Endothelial cell of umbilical vein (primary cell): ENCODE measurements around the gene RNF6. TPM values are rescaled to one million over a fixed set of nuclear protein-coding genes. Genes with fewer than 3 reads are reported as not detected.

Source experiments
- BruUV-seq: library from RNA; stranded (reverse); fragments of 400-500 nt; replicated peaks from 2 replicates; lab custom pipeline; 2021; lab: Mats Ljungman, UMichigan
- CTCF ChIA-PET: fragments of 300-600, 350-600 bp; sonication (Branson Sonifier 250); formaldehyde crosslinking; loops from one replicate; lab custom pipeline; 2021; ENCODE audit warnings: antibody characterized with exemption, inconsistent platforms; lab: Charles Lee
- POLR2A ChIA-PET: fragments of 300-600, 350-600 bp; sonication (Branson Sonifier 250); formaldehyde crosslinking; loops from one replicate; lab custom pipeline; 2021; ENCODE audit warnings: antibody characterized with exemption, inconsistent platforms; lab: Charles Lee
- DNase-seq: peaks from one replicate; pipeline ENCODE4 v3.0.0-alpha.2; 2011; ENCODE audit warnings: low read depth, low spot score
- FAIRE-seq: peaks from 2 replicates; lab custom pipeline; 2011; peaks lifted over from hg19 to GRCh38; lab: Jason Lieb, UNC
- H2AFZ ChIP-seq: 2 replicates; pipeline ENCODE4 v1.6.0; 2012; ENCODE audit warnings: low read depth, low read length, control low read depth, inconsistent platforms
- H3K27ac ChIP-seq: 2 replicates; pipeline ENCODE4 v1.5.1; 2011; ENCODE audit warnings: low read depth, mild to moderate bottlenecking, control low read depth, low read length, moderate library complexity; ENCODE audit not compliant: insufficient read depth
- H3K27me3 ChIP-seq, 2 experiments: 2 replicates each; pipeline versions ENCODE4 v1.6.0 to v1.6.1; 2011; ENCODE audit warnings: low read length in 2 of 2, mixed read lengths in 1 of 2; ENCODE audit not compliant: control insufficient read depth in 2 of 2, insufficient read depth in 2 of 2
- H3K36me3 ChIP-seq, 2 experiments: 2 replicates in 1 of 2; 3 replicates in 1 of 2; pipeline ENCODE4 v1.5.1; 2011; ENCODE audit warnings: low read length in 2 of 2, mild to moderate bottlenecking in 1 of 2, moderate library complexity in 1 of 2; ENCODE audit not compliant: control insufficient read depth in 2 of 2, insufficient read depth in 2 of 2; ENCODE audit errors: extremely low read depth in 1 of 2
- H3K4me1 ChIP-seq: 3 replicates; pipeline ENCODE4 v1.5.1; 2011; ENCODE audit warnings: mild to moderate bottlenecking, low read length; ENCODE audit not compliant: control insufficient read depth, insufficient read depth; ENCODE audit errors: extremely low read depth
- H3K4me2 ChIP-seq: 2 replicates; pipeline ENCODE4 v1.6.1; 2011; ENCODE audit warnings: low read length, control low read depth, mixed read lengths; ENCODE audit not compliant: insufficient read depth
- H3K4me3 ChIP-seq, 3 experiments: fragments of 200-600 bp in 1 of 3; sonication (generic), shearing (Covaris generic) in 1 of 3; replicated peaks in 1 of 3; 2 replicates each; pipeline ENCODE4 v1.5.1; 2011 to 2016; ENCODE audit warnings: control low read depth in 3 of 3, low read length in 3 of 3, mild to moderate bottlenecking in 2 of 3, inconsistent platforms in 1 of 3, low read depth in 1 of 3, moderate library complexity in 1 of 3; ENCODE audit not compliant: insufficient read depth in 1 of 3
- H3K79me2 ChIP-seq: 2 replicates; pipeline ENCODE4 v1.6.0; 2012; ENCODE audit warnings: low read length, inconsistent platforms; ENCODE audit not compliant: control insufficient read depth, insufficient read depth
- H3K9ac ChIP-seq: replicated peaks from 2 replicates; pipeline ENCODE3; 2011; ENCODE audit warnings: low read length, control low read depth; ENCODE audit not compliant: insufficient read depth; ENCODE audit errors: extremely low read depth
- H3K9me1 ChIP-seq: replicated peaks from 3 replicates; pipeline ENCODE4 v1.6.0; 2011; ENCODE audit warnings: mild to moderate bottlenecking, low read length; ENCODE audit not compliant: control insufficient read depth, insufficient read depth; ENCODE audit errors: extremely low read depth
- H3K9me3 ChIP-seq: replicated peaks from 2 replicates; pipeline ENCODE4 v1.5.1; 2012; ENCODE audit warnings: low read length, inconsistent platforms; ENCODE audit not compliant: control insufficient read depth, insufficient read depth
- H4K20me1 ChIP-seq: replicated peaks from 2 replicates; pipeline ENCODE3; 2011; ENCODE audit warnings: mild to moderate bottlenecking, low read length; ENCODE audit not compliant: control insufficient read depth, insufficient read depth; ENCODE audit errors: extremely low read depth
- CTCF ChIP-seq, 2 donors: IDR thresholded peaks; 1 replicate in 1 of 2; 2 replicates in 1 of 2; pipeline ENCODE4 v1.5.1; 2011; ENCODE audit warnings: low read length in 2 of 2, mild to moderate bottlenecking in 2 of 2, moderate library complexity in 2 of 2, control low read depth in 1 of 2, inconsistent platforms in 1 of 2, low read depth in 1 of 2; ENCODE audit not compliant: insufficient read depth in 1 of 2; ENCODE audit errors: extremely low read depth in 1 of 2
- EZH2 ChIP-seq: IDR thresholded peaks from 2 replicates; pipeline ENCODE4 v1.6.1; 2012; ENCODE audit warnings: borderline replicate concordance, low read depth, mild to moderate bottlenecking, moderate library complexity, low read length, inconsistent platforms; ENCODE audit not compliant: severe bottlenecking
- FOS ChIP-seq: IDR thresholded peaks from 2 replicates; pipeline ENCODE4 v1.6.1; 2011; ENCODE audit warnings: mild to moderate bottlenecking, low read length, moderate library complexity, borderline replicate concordance; ENCODE audit not compliant: insufficient read depth
- GATA2 ChIP-seq: IDR thresholded peaks from 2 replicates; pipeline ENCODE4 v1.7.0; 2011; ENCODE audit warnings: low read depth, mild to moderate bottlenecking, moderate library complexity, mixed read lengths, low read length; ENCODE audit not compliant: insufficient read length, insufficient read depth
- JUN ChIP-seq: IDR thresholded peaks from 2 replicates; pipeline ENCODE4 v1.6.1; 2011; ENCODE audit warnings: borderline replicate concordance, low read depth; ENCODE audit not compliant: insufficient read length, insufficient read depth
- MAX ChIP-seq: IDR thresholded peaks from 2 replicates; pipeline ENCODE4 v1.6.1; 2011; ENCODE audit not compliant: insufficient read depth, insufficient read length
- MYC ChIP-seq: IDR thresholded peaks from one replicate; pipeline ENCODE4 v1.6.1; 2011; ENCODE audit warnings: mild to moderate bottlenecking, low read depth, low read length
- POLR2A ChIP-seq: IDR thresholded peaks from 2 replicates; pipeline ENCODE4 v1.6.1; 2012; ENCODE audit warnings: low read depth, mild to moderate bottlenecking, control low read depth, low read length
- POLR2AphosphoS5 ChIP-seq: IDR thresholded peaks from 2 replicates; pipeline ENCODE4 v1.6.1; 2012; ENCODE audit warnings: low read depth, mild to moderate bottlenecking, control low read depth, low read length, moderate library complexity; ENCODE audit not compliant: insufficient read depth
- dilution Hi-C: fragments of 300-500 bp; cut with MboI; formaldehyde crosslinking; loops from one replicate; pipeline ENCODE4 v1.15.0; 2019; ENCODE audit warnings: low sequenced_read_pairs; ENCODE audit not compliant: extremely low pct_ligation_motif_present
- intact Hi-C: fragments of 100-400 bp; cut with micrococcal nuclease; formaldehyde crosslinking; loops from one replicate; pipeline ENCODE4 v1.10.0; 2022
- polyA plus RNA-seq, 4 experiments: library from polyadenylated mRNA; depleted of rRNA in 3 of 4; stranded (reverse) in 3 of 4; unstranded in 1 of 4; fragments of >200 nt; gene quantifications; 2 replicates each; pipeline versions ENCODE4 v1.2.1 to v1.2.3, GENCODE V29; 2011 to 2012; ENCODE audit warnings: missing spikeins in 1 of 4
- total RNA-seq: library from RNA; stranded (reverse); gene quantifications from 2 replicates; pipeline ENCODE4 v1.2.3, GENCODE V29; 2021

Gene RNF6
- total and polyA plus RNA-seq, 2 donors (not counting 3 experiments of a cell fraction or from before 2014, with no cell fraction given) = 12.7 to 36.4 TPM

- Histone ChIP-seq H3K4me2 (no peak overlapping the region), H3K27ac (no peak overlapping the region), H3K9ac (no peak overlapping the region), H3K27me3 (no peaks in the 10 kb centered on the region), H3K4me3 (no peak overlapping the region), H3K79me2 (peaks cover 15% of the 10 kb centered on the region), H2AFZ (no peak overlapping the region), H3K9me3 (no peaks in the 10 kb centered on the region), H3K9me1 (no peaks in the 10 kb centered on the region), H3K4me1 (peaks cover 13% of the 10 kb centered on the region), H4K20me1 (peaks cover 2% of the 10 kb centered on the region), H3K36me3 (peaks cover 23 to 54% of the 10 kb centered on the region in 2 experiments)
- intact Hi-C loops (no loop called here), dilution Hi-C loops (no loop called here)
- ChIA-PET CTCF (interaction anchor here (0.8 to 3.0 kb wide), 2 partner anchors 276 to 483 kb away, joined by 3 to 13 read pairs; no protein-coding TSS in a partner anchor), POLR2A (no interaction called here)
- DNase-seq = no peak
- TF ChIP-seq POLR2A (no peak), JUN (no peak), EZH2 (no peak), GATA2 (no peak), FOS (no peak), POLR2AphosphoS5 (no peak), MAX (no peak), MYC (no peak), CTCF (IDR thresholded peaks at IDR 0.05; ENCODE audit: extremely low read depth in 1 of 2, insufficient read depth in 1 of 2, low read depth in 1 of 2, low read length in 2 of 2) (no peak)
- FAIRE-seq = no peak
- no TSS peak for BruUV-seq
Observed at GRCh38 chr13:26216042-26216441, 6.1 kb downstream of the RNF6 start.
